Uterus (tissue), 4 donors: Measurements from ENCODE around the gene ZBTB40. TPM values are rescaled to one million over a fixed set of nuclear protein-coding genes. Genes with fewer than 3 reads are reported as not detected.

Experiments
- DNase-seq, 2 donors: peaks; one replicate each; pipeline ENCODE4 v3.0.0-alpha.2; 2019 to 2020
- H3K27ac ChIP-seq, 2 donors: fragments of 200-600 bp; sonication (generic); 1 replicate in 1 of 2; 2 replicates in 1 of 2; pipeline ENCODE4 v1.5.1; 2016 to 2018
- H3K27me3 ChIP-seq, 2 donors: fragments of 200-600 bp; sonication (generic); one replicate each; pipeline ENCODE4 v1.5.1; 2018 to 2019; ENCODE audit warnings: control low read depth in 1 of 2
- H3K36me3 ChIP-seq, 2 donors: fragments of 200-600 bp; sonication (generic); one replicate each; pipeline ENCODE4 v1.5.1; 2019; ENCODE audit warnings: control low read depth in 1 of 2
- H3K4me1 ChIP-seq, 2 donors: fragments of 200-600 bp; sonication (generic); one replicate each; pipeline ENCODE4 v1.5.1; 2018 to 2019; ENCODE audit warnings: control low read depth in 1 of 2
- H3K4me3 ChIP-seq, 2 donors: fragments of 200-600 bp; sonication (generic); 1 replicate in 1 of 2; 2 replicates in 1 of 2; pipeline ENCODE4 v1.5.1; 2018 to 2019; ENCODE audit warnings: mild to moderate bottlenecking in 1 of 2
- H3K9me3 ChIP-seq, 2 donors: fragments of 200-600 bp; sonication (generic); one replicate each; pipeline ENCODE4 v1.5.1; 2019; ENCODE audit warnings: control low read depth in 1 of 2
- CTCF ChIP-seq, 4 experiments: fragments of 200-600 bp in 2 of 4; fragments of 450-650 bp in 2 of 4; sonication (generic) in 2 of 4; IDR thresholded peaks; one replicate each; pipeline ENCODE4 v1.5.1; 2016 to 2019; ENCODE audit warnings: antibody characterized with exemption in 4 of 4, mild to moderate bottlenecking in 2 of 4, moderate library complexity in 1 of 4
- POLR2A ChIP-seq, 2 donors: fragments of 450-650 bp; IDR thresholded peaks; one replicate each; pipeline ENCODE4 v1.6.1; 2016; ENCODE audit warnings: antibody characterized with exemption in 2 of 2, mild to moderate bottlenecking in 1 of 2, moderate library complexity in 1 of 2
- intact Hi-C: fragments of 100-400 bp; cut with DNase I; formaldehyde crosslinking; loops from one replicate; pipeline ENCODE4 v1.15.1; 2023; ENCODE audit warnings: low total_unique reads
- total RNA-seq, 4 donors: library from RNA; depleted of rRNA in 3 of 4; stranded (reverse); fragments of >200 nt in 3 of 4; gene quantifications; one replicate each; pipeline versions ENCODE4 v1.1.0 to v1.2.4, GENCODE V29; 2014 to 2023
- donor health status: DM: yes; HTN: yes; CAD: no.

Gene ZBTB40
- total RNA-seq, 4 donors from 2014 or later = 8.2 to 34.2 (median 16.6) TPM

GRCh38 chr1:22507587-22507986 is 55.9 kb downstream of the ZBTB40 start:
- Histone ChIP-seq H3K9me3 (no peaks in the 10 kb centered on the region), H3K36me3 (no peaks in the 10 kb centered on the region), H3K4me3 (no peak overlapping the region), H3K4me1 (no peaks in the 10 kb centered on the region), H3K27ac (no peak overlapping the region), H3K27me3 (no peaks in the 10 kb centered on the region)
- intact Hi-C loops = no loop called here
- DNase-seq = no peak
- TF ChIP-seq CTCF (IDR thresholded peaks at IDR 0.05) = no peak
- no peak for TF ChIP-seq POLR2A (IDR thresholded peaks at IDR 0.05)

- H3K9me3 ChIP-seq = no peaks in the 10 kb centered on the region
- H3K27ac ChIP-seq = no peak overlapping the region
- no peak for DNase-seq
- no peak for TF ChIP-seq POLR2A (IDR thresholded peaks at IDR 0.05)
- TF ChIP-seq CTCF (IDR thresholded peaks at IDR 0.05) = no peak
- no peaks in the 10 kb centered on the region for H3K27me3 ChIP-seq
- H3K4me1 ChIP-seq = no peaks in the 10 kb centered on the region
- H3K4me3 ChIP-seq = no peak overlapping the region
- no peaks in the 10 kb centered on the region for H3K36me3 ChIP-seq
- intact Hi-C loops = no loop called here
Observed at GRCh38 chr1:22508329-22508728, 56.7 kb downstream of the ZBTB40 start.

GRCh38 chr1:22508991-22509390 is 57.3 kb downstream of the ZBTB40 start:
- Histone ChIP-seq H3K27me3 (no peaks in the 10 kb centered on the region), H3K36me3 (no peaks in the 10 kb centered on the region), H3K4me1 (no peaks in the 10 kb centered on the region), H3K9me3 (no peaks in the 10 kb centered on the region), H3K4me3 (no peak overlapping the region), H3K27ac (no peak overlapping the region)
- no peak for DNase-seq
- intact Hi-C loops = no loop called here
- TF ChIP-seq POLR2A (IDR thresholded peaks at IDR 0.05) = no peak
- no peak for TF ChIP-seq CTCF (IDR thresholded peaks at IDR 0.05)

- TF ChIP-seq POLR2A (IDR thresholded peaks at IDR 0.05) = no peak
- TF ChIP-seq CTCF (IDR thresholded peaks at IDR 0.05) = no peak
- no peaks in the 10 kb centered on the region for H3K9me3 ChIP-seq
- no peak overlapping the region for H3K27ac ChIP-seq
- H3K27me3 ChIP-seq = no peaks in the 10 kb centered on the region
- no peaks in the 10 kb centered on the region for H3K36me3 ChIP-seq
- intact Hi-C loops = no loop called here
- no peak overlapping the region for H3K4me3 ChIP-seq
- no peak for DNase-seq
- no peaks in the 10 kb centered on the region for H3K4me1 ChIP-seq
Observed at GRCh38 chr1:22509815-22510214, 58.2 kb downstream of the ZBTB40 start.

GRCh38 chr1:22512873-22513272 is 61.2 kb downstream of the ZBTB40 start:
- H3K36me3 ChIP-seq = no peaks in the 10 kb centered on the region
- intact Hi-C loops = no loop called here
- H3K9me3 ChIP-seq = no peaks in the 10 kb centered on the region
- H3K27me3 ChIP-seq = no peaks in the 10 kb centered on the region
- no peaks in the 10 kb centered on the region for H3K4me1 ChIP-seq
- no peak overlapping the region for H3K4me3 ChIP-seq
- no peak for DNase-seq
- no peak overlapping the region for H3K27ac ChIP-seq
- TF ChIP-seq CTCF (IDR thresholded peaks at IDR 0.05) (no peak), POLR2A (IDR thresholded peaks at IDR 0.05) (no peak)
